GM12875 (cell line): ENCODE data around the gene KIF20B.

ENCODE experiments used
- H3K4me3 ChIP-seq: one replicate; pipeline ENCODE4 v1.5.1; 2011; ENCODE audit warnings: low read depth, low read length, control low read depth
- TF ChIP-seq, protein P1 (sequence below): IDR thresholded peaks from 2 replicates; pipeline ENCODE4 v1.5.1; 2011; ENCODE audit warnings: low read depth, mild to moderate bottlenecking, control low read depth, inconsistent platforms, low read length, moderate library complexity, borderline replicate concordance; ENCODE audit not compliant: insufficient read depth

KIF20B gene

DNA sequence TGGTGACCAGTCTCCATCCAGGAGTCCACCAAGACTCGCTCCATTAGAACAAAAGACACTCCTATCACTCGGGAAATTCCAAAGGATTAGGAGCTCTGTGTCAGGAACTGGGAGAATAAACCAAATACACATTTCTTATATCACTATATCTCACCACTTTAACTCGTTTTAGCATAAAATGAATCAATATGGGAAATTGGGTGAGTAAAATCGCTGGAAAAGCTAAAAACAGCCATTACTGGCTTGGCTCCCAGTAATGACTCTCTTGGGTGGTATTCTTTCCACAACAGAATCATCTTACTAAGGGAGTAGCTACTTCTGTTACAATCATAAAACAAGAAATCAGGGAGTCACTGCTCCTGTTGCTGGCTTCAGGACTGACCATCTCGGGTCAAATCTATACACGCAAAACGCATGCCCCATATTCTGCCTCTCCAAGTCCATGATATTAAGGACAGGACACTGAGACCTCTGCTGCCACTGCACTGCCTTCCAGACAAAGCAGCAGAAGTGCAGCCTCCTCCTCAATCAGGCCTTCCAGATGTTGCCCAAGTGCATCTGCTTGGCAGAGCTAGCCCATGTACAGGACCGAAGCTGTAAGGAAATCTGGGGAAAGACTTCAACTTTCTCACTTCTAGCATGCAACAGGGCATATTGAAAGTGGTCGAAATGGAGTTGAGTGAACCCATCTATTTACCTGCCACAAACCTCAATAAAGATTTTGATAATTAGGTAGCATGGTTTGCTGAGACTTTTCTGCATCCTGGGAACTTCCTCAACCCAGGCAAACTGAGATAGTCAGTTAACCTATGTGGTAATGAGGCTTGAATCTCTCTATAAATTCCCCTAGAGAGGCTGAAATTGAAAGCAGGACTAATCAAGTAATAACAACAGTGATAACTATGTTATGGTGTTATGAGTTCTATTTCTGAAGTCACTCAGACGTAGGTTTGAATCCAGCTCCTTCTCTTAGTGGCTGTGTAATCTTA lies 42.0 kb upstream of the KIF20B start:
- TF ChIP-seq, protein P1, sequence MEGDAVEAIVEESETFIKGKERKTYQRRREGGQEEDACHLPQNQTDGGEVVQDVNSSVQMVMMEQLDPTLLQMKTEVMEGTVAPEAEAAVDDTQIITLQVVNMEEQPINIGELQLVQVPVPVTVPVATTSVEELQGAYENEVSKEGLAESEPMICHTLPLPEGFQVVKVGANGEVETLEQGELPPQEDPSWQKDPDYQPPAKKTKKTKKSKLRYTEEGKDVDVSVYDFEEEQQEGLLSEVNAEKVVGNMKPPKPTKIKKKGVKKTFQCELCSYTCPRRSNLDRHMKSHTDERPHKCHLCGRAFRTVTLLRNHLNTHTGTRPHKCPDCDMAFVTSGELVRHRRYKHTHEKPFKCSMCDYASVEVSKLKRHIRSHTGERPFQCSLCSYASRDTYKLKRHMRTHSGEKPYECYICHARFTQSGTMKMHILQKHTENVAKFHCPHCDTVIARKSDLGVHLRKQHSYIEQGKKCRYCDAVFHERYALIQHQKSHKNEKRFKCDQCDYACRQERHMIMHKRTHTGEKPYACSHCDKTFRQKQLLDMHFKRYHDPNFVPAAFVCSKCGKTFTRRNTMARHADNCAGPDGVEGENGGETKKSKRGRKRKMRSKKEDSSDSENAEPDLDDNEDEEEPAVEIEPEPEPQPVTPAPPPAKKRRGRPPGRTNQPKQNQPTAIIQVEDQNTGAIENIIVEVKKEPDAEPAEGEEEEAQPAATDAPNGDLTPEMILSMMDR, result no peak
- no peak overlapping the region for H3K4me3 ChIP-seq

DNA sequence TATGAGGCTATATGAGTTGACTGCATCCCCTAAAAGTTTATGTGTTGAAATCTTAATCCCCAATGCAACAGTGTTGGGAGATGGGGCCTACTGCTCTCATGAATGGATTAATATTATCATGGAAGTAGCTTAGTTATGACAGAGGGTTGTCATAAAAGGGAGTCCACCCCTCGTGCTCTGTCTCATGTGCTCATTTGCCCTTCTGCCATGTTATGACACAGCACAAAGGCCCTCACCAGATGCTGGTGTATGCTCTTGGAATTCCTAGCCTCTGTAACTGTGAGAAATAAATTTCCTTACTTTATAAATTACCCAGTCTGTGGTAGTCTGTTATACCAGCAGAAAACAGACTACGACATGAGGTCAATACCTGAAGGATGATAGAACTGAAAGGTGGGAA lies 38.8 kb upstream of the KIF20B start:
- TF ChIP-seq, protein P1, result no peak
- H3K4me3 ChIP-seq, result no peak overlapping the region

DNA sequence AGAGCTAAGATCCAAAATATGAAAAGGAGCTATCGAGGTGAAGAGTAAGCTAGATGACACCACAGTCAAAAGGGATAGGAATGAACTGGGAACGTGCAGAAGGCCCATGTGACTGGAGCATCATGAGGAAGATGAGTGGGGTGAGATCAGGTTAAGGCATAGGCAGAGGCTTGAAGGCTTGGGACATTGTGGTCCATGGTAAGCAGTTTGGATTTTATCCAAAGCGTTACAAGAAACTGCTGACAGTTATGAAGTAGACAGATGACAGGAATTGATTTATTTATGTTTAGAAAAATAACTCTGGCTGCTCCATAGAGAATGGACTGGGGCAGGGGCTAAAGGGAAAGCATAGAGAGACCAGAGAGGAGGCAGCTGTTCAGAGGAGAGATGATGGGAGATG lies 38.2 kb upstream of the KIF20B start:
- no peak overlapping the region for H3K4me3 ChIP-seq
- TF ChIP-seq, protein P1, result no peak

DNA sequence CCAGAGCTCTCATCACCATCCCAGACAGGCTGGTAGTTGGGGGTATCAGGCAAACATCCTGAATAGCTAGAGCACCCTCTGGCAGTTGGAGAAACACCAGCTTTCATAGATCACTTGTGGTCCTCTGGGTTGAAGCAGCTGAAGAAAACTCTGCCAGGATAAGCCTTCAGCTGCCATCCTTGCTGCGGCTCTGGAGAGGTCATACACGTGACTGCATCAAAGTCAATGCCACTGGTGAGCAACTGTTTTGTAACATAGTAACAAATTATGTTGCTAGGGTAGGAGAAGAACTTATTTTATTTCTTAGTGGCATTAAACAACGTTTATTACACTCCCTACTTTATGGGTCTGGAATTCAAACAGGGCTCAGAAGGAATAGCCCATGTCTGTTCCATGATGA lies 37.2 kb upstream of the KIF20B start:
- TF ChIP-seq, protein P1, result no peak
- no peak overlapping the region for H3K4me3 ChIP-seq

DNA sequence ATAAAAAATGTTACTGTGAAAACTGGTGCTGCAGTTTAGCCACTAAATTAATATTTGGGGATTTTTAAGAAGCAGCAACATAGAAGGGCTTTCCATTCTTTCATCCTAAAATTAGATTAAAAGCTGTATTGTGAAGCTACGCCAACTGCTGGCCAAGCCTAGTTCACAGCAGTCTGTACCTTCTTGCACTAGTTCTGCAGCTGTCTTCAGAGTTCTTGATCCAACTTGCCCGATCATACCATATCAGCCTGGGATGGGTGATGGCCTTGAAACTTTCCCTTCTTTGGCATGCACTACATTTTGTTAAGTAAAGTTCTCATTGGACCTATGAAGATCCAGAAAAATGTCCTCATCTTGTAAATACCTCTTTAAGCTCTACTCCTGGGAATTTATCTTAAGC lies 36.1 kb upstream of the KIF20B start:
- TF ChIP-seq, protein P1, result no peak
- H3K4me3 ChIP-seq, result no peak overlapping the region

DNA sequence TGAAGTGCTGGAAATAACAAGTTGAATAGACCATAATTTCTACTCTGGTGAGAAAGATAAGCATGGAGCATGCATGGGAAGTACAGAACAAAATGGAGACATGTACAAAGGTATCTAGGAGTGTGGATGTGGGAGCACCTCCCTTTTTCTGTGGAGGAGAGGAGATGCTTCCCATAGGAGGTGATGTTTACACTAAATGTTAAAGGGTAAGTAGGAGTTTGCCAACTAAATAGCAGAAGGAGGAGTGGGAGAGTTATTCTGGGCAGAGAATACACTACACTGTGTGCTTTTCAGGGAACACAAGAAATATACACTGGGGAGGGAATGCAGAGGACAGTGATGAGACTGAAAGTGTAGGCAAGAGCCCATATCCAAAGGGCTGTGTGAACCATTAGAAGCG lies 35.3 kb upstream of the KIF20B start:
- TF ChIP-seq, protein P1, result no peak
- H3K4me3 ChIP-seq, result no peak overlapping the region

DNA sequence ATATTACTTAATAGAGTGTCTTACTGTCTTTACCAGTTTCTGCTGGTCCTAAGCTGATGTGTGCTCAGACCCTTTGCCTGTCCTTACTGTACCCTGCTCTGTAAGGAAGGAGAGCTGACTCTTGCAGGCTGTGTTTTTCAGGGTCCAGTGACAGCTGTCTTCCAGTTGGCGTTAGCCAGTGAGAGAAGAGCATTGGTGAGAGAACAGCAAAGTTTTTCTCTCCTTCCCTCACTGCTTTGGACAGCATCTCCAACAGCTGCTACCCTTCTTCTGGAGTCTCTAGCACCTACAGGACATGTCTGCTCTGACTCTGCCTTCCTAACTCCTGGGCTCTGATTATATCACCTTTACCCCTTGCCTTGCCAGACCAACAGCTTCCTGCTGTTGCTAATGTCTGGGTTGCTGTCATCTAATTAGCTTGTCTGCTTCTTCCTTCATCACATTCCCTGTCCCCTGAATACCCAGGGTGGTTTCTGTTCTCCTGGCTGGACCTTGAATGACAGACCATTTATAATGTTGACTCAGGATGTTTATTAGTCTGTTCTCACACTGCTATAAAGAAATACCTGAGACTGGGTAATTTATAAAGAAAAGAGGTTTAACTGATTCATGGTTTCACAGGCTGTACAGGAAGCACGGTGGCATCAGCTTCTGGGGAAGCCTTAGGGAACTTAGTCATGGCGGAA lies 32.9 kb upstream of the KIF20B start:
- TF ChIP-seq, protein P1, result no peak
- H3K4me3 ChIP-seq, result no peak overlapping the region
